H9 (cell line): ENCODE measurements around the gene LMCD1. TPM values are rescaled to one million over a fixed set of nuclear protein-coding genes. Genes with fewer than 3 reads are reported as not detected.

Source experiments
- DNase-seq: peaks from one replicate; pipeline ENCODE4 v3.0.0-alpha.2; 2017
- H2AFZ ChIP-seq: one replicate; pipeline ENCODE4 v1.6.1; 2013; ENCODE audit warnings: mild to moderate bottlenecking, low read length, control low read depth, moderate library complexity
- H2AK5ac ChIP-seq: 2 replicates; pipeline ENCODE4 v1.6.1; 2013; ENCODE audit warnings: low read length, control low read depth, mixed read lengths; ENCODE audit not compliant: insufficient read length
- H2BK120ac ChIP-seq: one replicate; pipeline ENCODE4 v1.6.1; 2013; ENCODE audit warnings: low read depth, mild to moderate bottlenecking, low read length, control low read depth, inconsistent platforms; ENCODE audit not compliant: poor library complexity, severe bottlenecking
- H2BK12ac ChIP-seq: 2 replicates; pipeline ENCODE4 v1.6.1; 2013; ENCODE audit warnings: low read length, control low read depth, mixed read lengths, low read depth; ENCODE audit not compliant: insufficient read length
- H2BK15ac ChIP-seq: 2 replicates; pipeline ENCODE4 v1.6.1; 2013; ENCODE audit warnings: low read depth, low read length, control low read depth
- H2BK20ac ChIP-seq: one replicate; pipeline ENCODE4 v1.6.1; 2013; ENCODE audit warnings: low read depth, mild to moderate bottlenecking, low read length, control low read depth, inconsistent platforms; ENCODE audit not compliant: poor library complexity, severe bottlenecking
- H2BK5ac ChIP-seq: 2 replicates; pipeline ENCODE4 v1.6.1; 2013; ENCODE audit warnings: low read length, control low read depth, mixed read lengths; ENCODE audit not compliant: insufficient read length
- H3K14ac ChIP-seq: 2 replicates; pipeline ENCODE4 v1.6.1; 2013; ENCODE audit warnings: low read length, control low read depth; ENCODE audit not compliant: insufficient read depth
- H3K18ac ChIP-seq: 2 replicates; pipeline ENCODE4 v1.6.1; 2013; ENCODE audit warnings: low read depth, mild to moderate bottlenecking, mixed read lengths, low read length, control low read depth; ENCODE audit not compliant: insufficient read length
- H3K23ac ChIP-seq: 2 replicates; pipeline ENCODE4 v1.6.1; 2013; ENCODE audit warnings: low read length, control low read depth, mixed read lengths, low read depth; ENCODE audit not compliant: insufficient read length
- H3K23me2 ChIP-seq: 2 replicates; pipeline ENCODE4 v1.6.1; 2013; ENCODE audit warnings: low read depth, mild to moderate bottlenecking, mixed read lengths, low read length, control low read depth; ENCODE audit not compliant: insufficient read length, poor library complexity, severe bottlenecking
- H3K27ac ChIP-seq: 2 replicates; pipeline ENCODE4 v1.5.1; 2013; ENCODE audit warnings: low read length, control low read depth, mixed read lengths, low read depth; ENCODE audit not compliant: insufficient read length
- H3K27me3 ChIP-seq: 2 replicates; pipeline ENCODE4 v1.6.1; 2013; ENCODE audit warnings: low read length, control low read depth, inconsistent platforms; ENCODE audit not compliant: insufficient read depth
- H3K4ac ChIP-seq: 2 replicates; pipeline ENCODE4 v1.6.1; 2013; ENCODE audit warnings: low read depth, mild to moderate bottlenecking, control low read depth, inconsistent platforms, low read length, moderate library complexity
- H3K4me1 ChIP-seq: 2 replicates; pipeline ENCODE4 v1.6.1; 2013; ENCODE audit warnings: low read length, control low read depth, inconsistent platforms; ENCODE audit not compliant: insufficient read depth
- H3K4me2 ChIP-seq: 2 replicates; pipeline ENCODE4 v1.6.1; 2013; ENCODE audit warnings: low read length, control low read depth, mixed read lengths; ENCODE audit not compliant: insufficient read length, insufficient read depth
- H3K56ac ChIP-seq: 2 replicates; pipeline ENCODE4 v1.6.1; 2013; ENCODE audit warnings: low read depth, mild to moderate bottlenecking, mixed read lengths, low read length, control low read depth; ENCODE audit not compliant: insufficient read length
- H3K79me1 ChIP-seq: 2 replicates; pipeline ENCODE4 v1.6.1; 2013; ENCODE audit warnings: low read depth, mild to moderate bottlenecking, moderate library complexity, low read length, control low read depth, inconsistent platforms; ENCODE audit not compliant: insufficient read depth, poor library complexity, severe bottlenecking
- H3K79me2 ChIP-seq: 2 replicates; pipeline ENCODE4 v1.6.1; 2013; ENCODE audit warnings: low read length, control low read depth, inconsistent platforms; ENCODE audit not compliant: insufficient read depth
- H3K9ac ChIP-seq: 2 replicates; pipeline ENCODE4 v1.6.1; 2013; ENCODE audit warnings: low read length, control low read depth, mixed read lengths; ENCODE audit not compliant: insufficient read length; ENCODE audit errors: extremely low read depth
- H3K9me3 ChIP-seq: one replicate; pipeline ENCODE4 v1.6.1; 2013; ENCODE audit warnings: low read depth, low read length, inconsistent platforms; ENCODE audit not compliant: control insufficient read depth
- H3T11ph ChIP-seq: one replicate; pipeline ENCODE4 v1.6.1; 2013; ENCODE audit warnings: mild to moderate bottlenecking, low read length, control low read depth, inconsistent platforms
- H4K20me1 ChIP-seq: one replicate; pipeline ENCODE4 v1.6.1; 2013; ENCODE audit not compliant: control insufficient read depth, insufficient read length, insufficient read depth
- H4K5ac ChIP-seq: 2 replicates; pipeline ENCODE4 v1.6.1; 2013; ENCODE audit warnings: low read depth, mild to moderate bottlenecking, mixed read lengths, low read length, control low read depth; ENCODE audit not compliant: insufficient read length
- H4K8ac ChIP-seq: replicated peaks from 2 replicates; pipeline ENCODE4 v1.6.1; 2013; ENCODE audit warnings: low read length, control low read depth, mixed read lengths, low read depth; ENCODE audit not compliant: insufficient read length
- H4K91ac ChIP-seq: 2 replicates; pipeline ENCODE4 v1.6.1; 2013; ENCODE audit warnings: low read depth, mild to moderate bottlenecking, moderate library complexity, mixed read lengths, low read length, control low read depth; ENCODE audit not compliant: insufficient read length
- H3K27ac Mint-ChIP-seq, 3 experiments: 2 replicates in 2 of 3; 3 replicates in 1 of 3; pipeline ENCODE4 v1.8.0; 2020 to 2021; ENCODE audit warnings: mixed read lengths in 3 of 3, mild to moderate bottlenecking in 1 of 3, moderate library complexity in 1 of 3
- H3K27me3 Mint-ChIP-seq: 2 replicates; pipeline ENCODE4 v1.8.0; 2021; ENCODE audit warnings: low read depth, mild to moderate bottlenecking, moderate library complexity, mixed read lengths
- H3K36me3 Mint-ChIP-seq, 3 experiments: 2 replicates in 2 of 3; 3 replicates in 1 of 3; pipeline ENCODE4 v1.8.0; 2020 to 2021; ENCODE audit warnings: low read depth in 3 of 3, mixed read lengths in 3 of 3; ENCODE audit not compliant: insufficient read depth in 1 of 3
- H3K4me1 Mint-ChIP-seq, 2 experiments: 2 replicates each; pipeline ENCODE4 v1.8.0; 2020; ENCODE audit warnings: mixed read lengths in 2 of 2
- H3K4me3 Mint-ChIP-seq, 2 experiments: 2 replicates in 1 of 2; 3 replicates in 1 of 2; pipeline ENCODE4 v1.8.0; 2020 to 2021; ENCODE audit warnings: mild to moderate bottlenecking in 2 of 2, mixed read lengths in 2 of 2, moderate library complexity in 1 of 2
- H3K9me3 Mint-ChIP-seq, 2 experiments: 2 replicates in 1 of 2; 3 replicates in 1 of 2; pipeline ENCODE4 v1.8.0; 2020; ENCODE audit warnings: mild to moderate bottlenecking in 2 of 2, mixed read lengths in 2 of 2, moderate library complexity in 1 of 2
- WGBS: extraction: QIAGEN DNeasy Blood & Tissue Kit; methylation state at CpG from one replicate; pipeline ENCODE4 v1.1.7; 2013; ENCODE audit warnings: missing lambda C conversion rate, low lambda C conversion rate, mixed read lengths; ENCODE audit not compliant: insufficient read length; ENCODE audit errors: extremely low coverage; 5-methylcytosine and 5-hydroxymethylcytosine counted together
- total RNA-seq: library from RNA; stranded (reverse); gene quantifications from 2 replicates; pipeline ENCODE4 v1.2.1, GENCODE V29; 2021
- TF ChIP-seq, protein P1 (sequence below): fragments of 200-600 bp; sonication (generic); conservative IDR thresholded peaks from 3 replicates; pipeline ENCODE4 v1.8.0; 2021; ENCODE audit warnings: antibody characterized with exemption, mild to moderate bottlenecking

Gene LMCD1
- total RNA-seq, 1 experiment from 2014 or later: 19.2 TPM

- Mint-ChIP-seq H3K9me3 (no peaks in the 10 kb centered on the region), H3K4me3 (no peak overlapping the region), H3K27me3 (no peaks in the 10 kb centered on the region), H3K27ac (peak overlapping the region in 1 of 3 experiments; percentile 63; a peak in 2 of 7 replicates), H3K4me1 (peaks cover 27 to 42% of the 10 kb centered on the region in 2 experiments), H3K36me3 (peaks cover 0 to 21% (median 0%) of the 10 kb centered on the region in 3 experiments; a peak in 2 of 7 replicates)
- Histone ChIP-seq H3K4me2 (no peak overlapping the region), H3K27me3 (no peaks in the 10 kb centered on the region), H3K27ac (no peak overlapping the region), H2BK15ac (no peak overlapping the region), H3K9me3 (no peaks in the 10 kb centered on the region), H3K18ac (no peak overlapping the region), H2BK5ac (no peak overlapping the region), H3K23ac (no peak overlapping the region), H2BK20ac (no peak overlapping the region), H4K91ac (no peak overlapping the region), H3K23me2 (no peaks in the 10 kb centered on the region), H3K14ac (no peak overlapping the region), H3K9ac (no peak overlapping the region), H2BK120ac (no peak overlapping the region), H4K20me1 (no peaks in the 10 kb centered on the region), H4K5ac (no peak overlapping the region), H3K4me1 (no peaks in the 10 kb centered on the region), H3T11ph (no peak overlapping the region), H4K8ac (no peak overlapping the region), H2AK5ac (no peak overlapping the region), H3K4ac (no peak overlapping the region; the same call in 1 of the 2 replicates), H3K79me1 (no peaks in the 10 kb centered on the region), H2AFZ (no peak overlapping the region), H2BK12ac (no peak overlapping the region), H3K79me2 (no peaks in the 10 kb centered on the region), H3K56ac (no peak overlapping the region)
- no CpG with 5 or more reads among the region's 12 CpGs for WGBS
- no peak for DNase-seq
- TF ChIP-seq, protein P1, sequence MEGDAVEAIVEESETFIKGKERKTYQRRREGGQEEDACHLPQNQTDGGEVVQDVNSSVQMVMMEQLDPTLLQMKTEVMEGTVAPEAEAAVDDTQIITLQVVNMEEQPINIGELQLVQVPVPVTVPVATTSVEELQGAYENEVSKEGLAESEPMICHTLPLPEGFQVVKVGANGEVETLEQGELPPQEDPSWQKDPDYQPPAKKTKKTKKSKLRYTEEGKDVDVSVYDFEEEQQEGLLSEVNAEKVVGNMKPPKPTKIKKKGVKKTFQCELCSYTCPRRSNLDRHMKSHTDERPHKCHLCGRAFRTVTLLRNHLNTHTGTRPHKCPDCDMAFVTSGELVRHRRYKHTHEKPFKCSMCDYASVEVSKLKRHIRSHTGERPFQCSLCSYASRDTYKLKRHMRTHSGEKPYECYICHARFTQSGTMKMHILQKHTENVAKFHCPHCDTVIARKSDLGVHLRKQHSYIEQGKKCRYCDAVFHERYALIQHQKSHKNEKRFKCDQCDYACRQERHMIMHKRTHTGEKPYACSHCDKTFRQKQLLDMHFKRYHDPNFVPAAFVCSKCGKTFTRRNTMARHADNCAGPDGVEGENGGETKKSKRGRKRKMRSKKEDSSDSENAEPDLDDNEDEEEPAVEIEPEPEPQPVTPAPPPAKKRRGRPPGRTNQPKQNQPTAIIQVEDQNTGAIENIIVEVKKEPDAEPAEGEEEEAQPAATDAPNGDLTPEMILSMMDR: no peak
These were observed 28.3 kb downstream of the LMCD1 start for GRCh38 chr3:8529738-8530525.
